Body of pancreas (tissue), 4 donors: Measurements from ENCODE around the gene HSF2BP. TPM values are rescaled to one million over a fixed set of nuclear protein-coding genes. Genes with fewer than 3 reads are reported as not detected.
A peak's percentile ranks its signal among the peaks of the same experiment; 100 is the strongest.

Experiments used
- ATAC-seq: fragments of 150-250 bp; one replicate; pipeline ENCODE4 v1.9.1; 2016
- DNase-seq, 4 donors: peaks; one replicate each; pipeline ENCODE4 v3.0.0-alpha.2; 2019
- H3K27ac ChIP-seq, 4 donors: fragments of 200-600 bp; sonication (generic); 1 replicate in 3 of 4; 2 replicates in 1 of 4; pipeline versions ENCODE4 v1.5.1 to v1.6.1; 2016 to 2019; ENCODE audit warnings: mild to moderate bottlenecking in 1 of 4, mixed read lengths in 1 of 4, moderate library complexity in 1 of 4
- H3K27me3 ChIP-seq, 2 donors: fragments of 200-600 bp; sonication (generic); one replicate each; pipeline ENCODE4 v1.6.0; 2016; ENCODE audit warnings: mild to moderate bottlenecking in 1 of 2
- H3K36me3 ChIP-seq, 2 donors: fragments of 200-600 bp; sonication (generic); replicated peaks in 1 of 2; 2 replicates each; pipeline ENCODE4 v1.5.1; 2016; ENCODE audit warnings: low read depth in 2 of 2; ENCODE audit not compliant: insufficient read depth in 1 of 2
- H3K4me1 ChIP-seq: fragments of 200-600 bp; sonication (generic); one replicate; pipeline ENCODE4 v1.6.0; 2016
- H3K4me3 ChIP-seq, 2 donors: fragments of 200-600 bp; sonication (generic); 1 replicate in 1 of 2; 2 replicates in 1 of 2; pipeline ENCODE4 v1.5.1; 2016 to 2019
- H3K9me3 ChIP-seq, 3 donors: fragments of 200-600 bp; sonication (generic); 1 replicate in 2 of 3; 2 replicates in 1 of 3; pipeline ENCODE4 v1.5.1; 2016
- POLR2A ChIP-seq, 3 donors: fragments of 450-650 bp; IDR thresholded peaks; one replicate each; pipeline ENCODE4 v1.6.1; 2016; ENCODE audit warnings: antibody characterized with exemption in 3 of 3, mild to moderate bottlenecking in 2 of 3
- WGBS, 2 donors: methylation state at CpG; one replicate each; pipeline ENCODE4 v1.1.5; 2017; 5-methylcytosine and 5-hydroxymethylcytosine counted together
- intact Hi-C: fragments of 100-400 bp; cut with DNase I; formaldehyde crosslinking; loops from one replicate; pipeline ENCODE4 v1.15.1; 2023
- total RNA-seq, 2 donors: library from RNA; depleted of rRNA; stranded (reverse); fragments of >200 nt; gene quantifications; one replicate each; pipeline ENCODE4 v1.1.0, GENCODE V29; 2016
- TF ChIP-seq, protein P1 (sequence below), 7 experiments: fragments of 450-650 bp in 4 of 7; fragments of 200-600 bp in 3 of 7; sonication (generic) in 3 of 7; IDR thresholded peaks; one replicate each; pipeline ENCODE4 v1.5.1; 2016 to 2019; ENCODE audit warnings: antibody characterized with exemption in 7 of 7

HSF2BP gene
- total RNA-seq, 2 donors from 2014 or later = 3.1 to 4.3 TPM

DNA sequence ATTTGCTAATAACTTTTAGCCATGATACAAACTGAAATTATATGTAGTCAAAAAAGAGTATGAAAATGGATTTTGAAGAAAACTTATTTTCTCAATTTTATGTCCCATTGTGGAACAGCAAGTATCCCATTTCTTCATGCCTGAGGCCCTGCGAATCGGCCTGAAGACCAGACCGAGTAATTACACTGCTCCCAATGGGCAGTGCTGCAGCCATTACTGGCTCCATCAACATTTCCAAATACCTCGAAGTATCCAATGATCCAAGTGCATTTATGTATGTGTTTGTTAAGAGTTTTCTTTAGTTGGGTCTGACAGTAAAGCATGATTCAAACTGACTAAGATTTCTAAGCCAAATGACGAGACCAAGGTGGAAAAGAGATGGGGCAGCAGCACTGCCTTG, 44.4 kb downstream of the HSF2BP start:
- Histone ChIP-seq H3K4me3 (no peak overlapping the region), H3K4me1 (peaks cover 5% of the 10 kb centered on the region), H3K9me3 (no peaks in the 10 kb centered on the region), H3K27ac (no peak overlapping the region), H3K36me3 (no peaks in the 10 kb centered on the region), H3K27me3 (no peaks in the 10 kb centered on the region)
- DNase-seq (no peak), ATAC-seq (no peak)
- WGBS, 2 donors = 82 to 87% methylated on average over 5 of the region's 5 CpGs
- TF ChIP-seq, protein P1, sequence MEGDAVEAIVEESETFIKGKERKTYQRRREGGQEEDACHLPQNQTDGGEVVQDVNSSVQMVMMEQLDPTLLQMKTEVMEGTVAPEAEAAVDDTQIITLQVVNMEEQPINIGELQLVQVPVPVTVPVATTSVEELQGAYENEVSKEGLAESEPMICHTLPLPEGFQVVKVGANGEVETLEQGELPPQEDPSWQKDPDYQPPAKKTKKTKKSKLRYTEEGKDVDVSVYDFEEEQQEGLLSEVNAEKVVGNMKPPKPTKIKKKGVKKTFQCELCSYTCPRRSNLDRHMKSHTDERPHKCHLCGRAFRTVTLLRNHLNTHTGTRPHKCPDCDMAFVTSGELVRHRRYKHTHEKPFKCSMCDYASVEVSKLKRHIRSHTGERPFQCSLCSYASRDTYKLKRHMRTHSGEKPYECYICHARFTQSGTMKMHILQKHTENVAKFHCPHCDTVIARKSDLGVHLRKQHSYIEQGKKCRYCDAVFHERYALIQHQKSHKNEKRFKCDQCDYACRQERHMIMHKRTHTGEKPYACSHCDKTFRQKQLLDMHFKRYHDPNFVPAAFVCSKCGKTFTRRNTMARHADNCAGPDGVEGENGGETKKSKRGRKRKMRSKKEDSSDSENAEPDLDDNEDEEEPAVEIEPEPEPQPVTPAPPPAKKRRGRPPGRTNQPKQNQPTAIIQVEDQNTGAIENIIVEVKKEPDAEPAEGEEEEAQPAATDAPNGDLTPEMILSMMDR (IDR thresholded peaks at IDR 0.05) = no peak
- no peak for TF ChIP-seq POLR2A (IDR thresholded peaks at IDR 0.05)
- intact Hi-C loops = no loop called here

DNA sequence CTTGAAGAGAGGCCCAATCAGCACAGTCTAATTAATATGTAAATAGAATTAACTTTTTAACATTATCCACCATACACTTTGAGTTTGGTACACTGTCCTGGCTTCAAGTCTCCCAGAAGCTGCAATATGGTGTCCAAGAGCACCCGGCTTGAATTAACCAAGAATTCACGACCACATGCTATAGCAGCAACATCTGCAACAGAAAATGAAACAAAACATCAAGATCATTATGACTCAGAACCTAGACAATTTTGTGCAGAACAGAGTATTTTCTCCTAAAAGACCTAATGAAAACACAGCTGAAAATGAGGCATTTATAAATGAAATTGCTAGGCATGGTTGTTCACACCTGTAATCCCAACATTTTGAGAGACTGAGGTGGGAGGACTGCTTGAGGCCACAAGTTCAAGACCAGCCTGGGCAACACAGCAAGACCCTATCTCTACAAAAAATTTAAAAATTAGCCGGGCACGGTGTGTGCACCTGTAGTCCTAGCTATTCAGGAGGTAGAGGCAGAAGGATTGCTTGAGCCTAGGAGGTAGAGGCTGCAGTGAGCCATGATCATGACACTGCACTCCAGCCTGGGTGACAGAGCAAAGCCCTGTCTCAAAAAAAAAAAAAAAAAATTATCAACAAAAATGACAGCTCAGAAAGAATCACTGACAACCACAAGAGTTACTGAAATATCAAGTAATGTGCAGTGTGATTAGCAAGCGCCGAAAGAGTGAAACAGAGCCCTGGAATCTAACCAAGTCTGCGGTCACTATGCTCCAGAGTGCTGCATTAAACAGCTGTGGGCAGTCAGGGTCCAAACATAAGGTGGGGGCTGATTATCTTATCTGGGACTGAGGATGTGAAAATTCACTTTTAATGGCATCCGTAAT, 45.3 kb downstream of the HSF2BP start:
- no peak overlapping the region for H3K4me3 ChIP-seq
- H3K27ac ChIP-seq = no peak overlapping the region
- no peak for DNase-seq
- no peaks in the 10 kb centered on the region for H3K27me3 ChIP-seq
- intact Hi-C loops = no loop called here
- TF ChIP-seq, protein P1 (IDR thresholded peaks at IDR 0.05) = no peak
- TF ChIP-seq POLR2A (IDR thresholded peaks at IDR 0.05) = no peak
- no peak for ATAC-seq
- no peaks in the 10 kb centered on the region for H3K36me3 ChIP-seq
- 80 to 88% methylated on average over 8 of the region's 8 CpGs for WGBS, 2 donors
- peaks cover 10% of the 10 kb centered on the region for H3K4me1 ChIP-seq
- H3K9me3 ChIP-seq = no peaks in the 10 kb centered on the region

DNA sequence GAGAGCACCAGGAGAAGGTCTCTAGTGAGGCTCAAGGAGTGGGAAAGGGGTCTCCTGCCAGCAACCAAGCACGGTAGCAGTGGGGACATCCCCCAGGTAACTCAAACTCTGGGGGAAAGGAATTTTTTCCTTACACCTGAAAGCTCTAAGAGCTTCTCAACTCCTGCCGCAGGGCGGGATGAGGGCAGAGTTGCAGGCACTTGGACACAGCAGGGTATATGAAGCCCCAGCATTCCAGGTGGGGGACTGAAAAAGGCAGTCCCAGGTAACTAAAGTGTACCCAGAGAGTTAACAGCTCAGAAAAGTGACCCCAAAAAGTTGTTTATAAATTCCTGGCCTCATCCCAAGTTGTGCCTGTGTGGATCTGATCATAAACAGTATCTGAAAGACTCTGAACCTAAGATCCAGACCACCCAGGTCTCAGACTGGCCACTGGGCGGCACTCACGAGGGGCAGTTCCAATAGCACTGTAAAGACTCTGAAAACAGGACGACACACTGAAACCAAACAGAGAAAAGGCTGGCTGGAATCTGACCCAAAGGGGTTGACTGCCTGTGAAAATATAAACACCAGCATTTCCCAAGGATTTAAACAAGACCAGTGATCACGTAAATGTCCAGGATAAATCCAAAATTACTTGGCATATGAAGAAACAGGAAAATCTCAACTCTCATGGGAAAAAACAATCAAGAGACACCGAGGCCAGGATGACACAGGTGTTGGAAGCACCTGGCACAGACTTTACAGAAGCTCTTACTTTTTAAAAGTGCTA, 47.5 kb downstream of the HSF2BP start:
- ATAC-seq (peak; percentile 87), DNase-seq (peak; percentile 73 to 78 (median 75))
- peak in 1 of 3 donors; percentile 10 for TF ChIP-seq POLR2A (IDR thresholded peaks at IDR 0.05)
- TF ChIP-seq, protein P1 (IDR thresholded peaks at IDR 0.05) = peak; percentile 58 to 69 (median 68)
- 33 to 34% methylated on average over 8 of the region's 8 CpGs for WGBS, 2 donors
- no peaks in the 10 kb centered on the region for H3K27me3 ChIP-seq
- H3K4me1 ChIP-seq = peaks cover 10% of the 10 kb centered on the region
- H3K9me3 ChIP-seq = no peaks in the 10 kb centered on the region
- H3K4me3 ChIP-seq = no peak overlapping the region
- intact Hi-C loops = no loop called here
- no peak overlapping the region for H3K27ac ChIP-seq
- no peaks in the 10 kb centered on the region for H3K36me3 ChIP-seq

DNA sequence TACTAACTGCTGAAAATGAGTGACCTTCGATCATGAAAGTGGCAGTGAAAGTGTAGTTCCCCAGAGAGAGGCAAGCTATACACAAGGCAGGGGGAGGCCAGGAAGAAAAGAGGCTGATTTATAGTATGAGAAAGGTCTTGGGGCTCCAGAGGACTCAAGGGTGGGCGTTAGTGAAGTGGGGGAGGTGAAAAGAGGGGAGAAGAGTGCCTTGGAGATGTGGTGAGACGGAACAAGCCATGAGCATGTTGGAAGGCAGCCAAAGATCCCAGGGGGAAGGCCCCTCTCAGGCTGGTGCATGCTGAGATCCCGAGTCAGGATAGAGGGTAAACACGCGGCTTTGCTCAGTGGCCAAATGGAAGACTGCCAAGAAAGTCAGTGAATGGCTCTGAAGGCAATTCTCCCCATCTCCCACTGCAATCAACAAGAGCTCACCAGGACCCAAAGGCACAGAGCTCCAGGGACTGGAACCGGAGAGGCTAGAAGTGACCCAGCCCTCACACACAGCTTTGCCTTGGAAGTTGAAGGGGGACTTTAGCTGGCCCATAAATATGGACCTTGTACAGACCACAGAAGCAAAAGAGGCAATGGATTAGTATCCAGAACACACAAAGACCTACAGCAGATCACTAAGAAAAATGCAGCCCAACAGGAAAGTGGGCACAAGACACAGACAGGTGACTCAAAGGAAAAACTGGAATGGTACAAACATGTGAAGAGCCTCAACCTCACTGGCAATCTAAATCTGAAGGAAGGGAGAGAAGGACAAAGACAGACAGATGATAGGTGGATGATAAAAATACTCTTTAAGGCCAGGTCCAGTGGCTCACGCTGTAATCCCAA, 49.6 kb downstream of the HSF2BP start:
- intact Hi-C loops = no loop called here
- Histone ChIP-seq H3K36me3 (no peaks in the 10 kb centered on the region), H3K27me3 (no peaks in the 10 kb centered on the region), H3K27ac (peak overlapping the region in 3 of 4 donors; percentile 1 to 35 (median 23)), H3K4me1 (peaks cover 10% of the 10 kb centered on the region), H3K4me3 (no peak overlapping the region), H3K9me3 (no peaks in the 10 kb centered on the region)
- no peak for TF ChIP-seq POLR2A (IDR thresholded peaks at IDR 0.05)
- TF ChIP-seq, protein P1 (IDR thresholded peaks at IDR 0.05) = no peak
- DNase-seq (peak; percentile 45 to 80 (median 68)), ATAC-seq (peak; percentile 51)
- WGBS, 2 donors = 25 to 33% methylated on average over 8 of the region's 8 CpGs
